ENCODE results near the gene LYZL2. TPM values are rescaled to one million over a fixed set of nuclear protein-coding genes. Genes with fewer than 3 reads are reported as not detected.
"Not testable (repeated sequence)": the region's sequence is repeated elsewhere in the genome, so short reads cannot be mapped to it uniquely, and the experiment has no call there.

The LYZL2 gene
- total and polyA plus RNA-seq, 2 donors (not counting 1 experiment from before 2014, with no cell fraction given) = not detected

DNA sequence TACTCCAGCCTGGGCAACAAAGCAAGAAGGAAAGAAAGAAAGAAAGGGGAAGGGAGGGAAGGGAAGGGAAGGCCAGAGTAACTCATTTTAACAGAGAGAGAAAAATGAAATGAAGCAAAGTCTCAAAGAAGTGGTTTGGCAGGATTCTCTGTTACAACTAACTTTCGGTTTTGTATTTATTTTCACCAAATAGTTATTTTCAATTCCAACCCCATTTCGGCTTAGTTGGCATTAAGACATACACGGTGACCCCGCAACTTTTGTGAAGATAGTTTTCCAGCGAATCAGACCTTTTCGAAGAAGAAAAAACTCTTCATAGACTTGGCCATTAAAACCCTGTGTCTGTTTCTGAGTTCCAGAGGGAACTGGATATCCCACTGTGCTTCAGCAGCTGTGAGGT, 45.2 kb upstream of the LYZL2 start:
- Histone ChIP-seq H4K20me1 (ENCODE audit: control insufficient read depth, extremely low read depth, insufficient read depth, low read length) (no peaks in the 10 kb centered on the region), H2AFZ (ENCODE audit: low read length) (peak overlapping the region; percentile 21), H3K27me3 (ENCODE audit: control insufficient read depth, insufficient read depth, low read length) (no peaks in the 10 kb centered on the region), H3K79me2 (ENCODE audit: control insufficient read depth, insufficient read depth, low read length) (no peaks in the 10 kb centered on the region), H3K4me1 (ENCODE audit: control insufficient read depth, extremely low read depth, insufficient read depth, low read length) (no peaks in the 10 kb centered on the region), H3K4me2 (ENCODE audit: extremely low read depth, insufficient read depth, low read length) (peak overlapping the region; percentile 62), H3K9ac (ENCODE audit: insufficient read depth, low read length) (no peak overlapping the region), H3K27ac (ENCODE audit: insufficient read depth, low read length) (no peak overlapping the region), H3K9me3 (ENCODE audit: control insufficient read depth, insufficient read depth, low read depth, low read length) (no peaks in the 10 kb centered on the region), H3K36me3 (ENCODE audit: control insufficient read depth, insufficient read depth, low read length) (no peaks in the 10 kb centered on the region), H3K4me3 (replicated peaks in 1 of 4; ENCODE audit: control extremely low read depth in 1 of 4, insufficient read depth in 1 of 4, low read depth in 3 of 4, low read length in 4 of 4) (peak overlapping the region in 1 of 4 experiments; percentile 3)
- TF ChIP-seq EZH2 (IDR thresholded peaks at IDR 0.05; ENCODE audit: low read length, missing control alignments) = no peak
- TF ChIP-seq, protein P1, sequence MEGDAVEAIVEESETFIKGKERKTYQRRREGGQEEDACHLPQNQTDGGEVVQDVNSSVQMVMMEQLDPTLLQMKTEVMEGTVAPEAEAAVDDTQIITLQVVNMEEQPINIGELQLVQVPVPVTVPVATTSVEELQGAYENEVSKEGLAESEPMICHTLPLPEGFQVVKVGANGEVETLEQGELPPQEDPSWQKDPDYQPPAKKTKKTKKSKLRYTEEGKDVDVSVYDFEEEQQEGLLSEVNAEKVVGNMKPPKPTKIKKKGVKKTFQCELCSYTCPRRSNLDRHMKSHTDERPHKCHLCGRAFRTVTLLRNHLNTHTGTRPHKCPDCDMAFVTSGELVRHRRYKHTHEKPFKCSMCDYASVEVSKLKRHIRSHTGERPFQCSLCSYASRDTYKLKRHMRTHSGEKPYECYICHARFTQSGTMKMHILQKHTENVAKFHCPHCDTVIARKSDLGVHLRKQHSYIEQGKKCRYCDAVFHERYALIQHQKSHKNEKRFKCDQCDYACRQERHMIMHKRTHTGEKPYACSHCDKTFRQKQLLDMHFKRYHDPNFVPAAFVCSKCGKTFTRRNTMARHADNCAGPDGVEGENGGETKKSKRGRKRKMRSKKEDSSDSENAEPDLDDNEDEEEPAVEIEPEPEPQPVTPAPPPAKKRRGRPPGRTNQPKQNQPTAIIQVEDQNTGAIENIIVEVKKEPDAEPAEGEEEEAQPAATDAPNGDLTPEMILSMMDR (conservative IDR thresholded peaks at IDR 0.05 in 1 of 2, IDR thresholded peaks at IDR 0.05 in 1 of 2; ENCODE audit: low read depth in 1 of 2, low read length in 2 of 2) = no peak
- peak in 1 of 2 donors; percentile 23 for DNase-seq (ENCODE audit: low read depth in 2 of 2)

DNA sequence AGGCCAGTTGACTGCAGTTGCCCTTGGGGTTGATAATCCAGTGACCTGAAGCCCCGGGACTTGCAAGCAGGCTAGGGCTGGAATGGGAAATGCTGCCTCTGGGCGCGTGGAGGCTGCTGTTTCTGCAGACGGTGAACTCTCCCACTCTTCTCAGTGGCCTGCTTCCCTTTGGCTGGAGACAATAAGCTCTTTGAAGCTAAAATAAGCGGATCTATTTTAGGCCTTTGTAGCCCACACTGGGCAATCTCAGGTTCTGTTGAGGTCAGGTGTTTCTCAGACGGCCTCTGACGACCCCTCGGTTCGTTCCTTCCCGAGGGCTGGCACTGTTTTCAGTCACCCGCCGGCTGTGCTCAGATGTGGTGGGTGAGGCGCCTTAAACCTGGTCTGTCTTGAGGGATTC, 43.7 kb upstream of the LYZL2 start:
- not testable (repeated sequence) for H3K4me3 ChIP-seq (replicated peaks in 1 of 4; ENCODE audit: control extremely low read depth in 1 of 4, insufficient read depth in 1 of 4, low read depth in 3 of 4, low read length in 4 of 4); H3K4me1 ChIP-seq (ENCODE audit: control insufficient read depth, extremely low read depth, insufficient read depth, low read length); H2AFZ ChIP-seq (ENCODE audit: low read length); H3K9me3 ChIP-seq (ENCODE audit: control insufficient read depth, insufficient read depth, low read depth, low read length); H3K27ac ChIP-seq (ENCODE audit: insufficient read depth, low read length); H3K4me2 ChIP-seq (ENCODE audit: extremely low read depth, insufficient read depth, low read length); H3K79me2 ChIP-seq (ENCODE audit: control insufficient read depth, insufficient read depth, low read length); H3K9ac ChIP-seq (ENCODE audit: insufficient read depth, low read length); H4K20me1 ChIP-seq (ENCODE audit: control insufficient read depth, extremely low read depth, insufficient read depth, low read length); DNase-seq (ENCODE audit: low read depth in 2 of 2); H3K27me3 ChIP-seq (ENCODE audit: control insufficient read depth, insufficient read depth, low read length); H3K36me3 ChIP-seq (ENCODE audit: control insufficient read depth, insufficient read depth, low read length)

DNA sequence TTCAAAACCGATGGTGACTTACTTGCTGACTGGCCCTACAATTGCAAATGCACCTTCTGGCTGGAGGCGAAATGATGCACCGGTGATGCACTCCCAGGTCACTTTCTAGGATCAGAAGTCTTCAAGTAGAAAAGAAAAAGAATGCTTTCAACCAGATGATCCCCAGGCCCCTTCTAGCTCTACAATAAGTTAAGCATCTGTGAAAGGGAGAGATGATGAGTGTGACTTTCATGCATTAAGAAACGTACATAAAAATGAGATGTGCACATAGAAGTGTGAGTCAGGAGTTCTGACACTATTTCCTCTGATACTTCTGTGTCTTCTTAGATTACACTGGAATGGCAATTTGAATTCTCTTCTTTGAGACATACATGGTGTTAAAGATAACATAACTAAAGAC, 42.8 kb upstream of the LYZL2 start:
- not testable (repeated sequence) for DNase-seq (ENCODE audit: low read depth in 2 of 2); H3K27me3 ChIP-seq (ENCODE audit: control insufficient read depth, insufficient read depth, low read length); H3K36me3 ChIP-seq (ENCODE audit: control insufficient read depth, insufficient read depth, low read length); H3K79me2 ChIP-seq (ENCODE audit: control insufficient read depth, insufficient read depth, low read length); H3K9me3 ChIP-seq (ENCODE audit: control insufficient read depth, insufficient read depth, low read depth, low read length); H4K20me1 ChIP-seq (ENCODE audit: control insufficient read depth, extremely low read depth, insufficient read depth, low read length); H2AFZ ChIP-seq (ENCODE audit: low read length); H3K4me2 ChIP-seq (ENCODE audit: extremely low read depth, insufficient read depth, low read length); H3K9ac ChIP-seq (ENCODE audit: insufficient read depth, low read length); H3K27ac ChIP-seq (ENCODE audit: insufficient read depth, low read length); H3K4me1 ChIP-seq (ENCODE audit: control insufficient read depth, extremely low read depth, insufficient read depth, low read length); H3K4me3 ChIP-seq (replicated peaks in 1 of 4; ENCODE audit: control extremely low read depth in 1 of 4, insufficient read depth in 1 of 4, low read depth in 3 of 4, low read length in 4 of 4)

DNA sequence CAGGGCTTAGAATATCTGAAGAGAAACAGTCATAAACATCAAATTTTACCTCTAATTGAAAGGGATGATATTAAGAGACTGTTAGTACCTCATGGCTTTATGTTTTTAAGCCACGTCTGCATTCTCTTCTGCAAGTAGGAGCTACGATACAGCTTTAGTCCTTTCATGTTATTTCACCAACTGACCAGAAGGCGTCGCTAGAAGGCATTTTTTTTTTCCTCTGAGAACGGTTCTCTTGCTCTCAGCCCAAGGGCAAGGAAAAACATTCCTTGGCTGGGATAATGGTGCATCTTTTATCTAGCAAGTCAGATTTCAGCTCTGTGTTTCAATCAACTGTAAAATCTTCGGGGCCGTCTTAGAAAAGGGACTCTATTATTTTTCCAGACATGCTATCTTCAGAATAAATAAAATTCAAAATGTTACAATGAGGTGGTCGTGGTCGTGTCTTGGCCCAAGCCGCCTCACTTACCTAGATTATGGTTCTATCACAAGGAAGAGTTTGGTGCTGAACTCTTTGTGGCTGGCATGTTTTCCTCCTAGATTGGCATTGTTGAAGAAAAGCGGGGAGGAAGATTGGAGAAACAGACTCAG, 41.6 kb upstream of the LYZL2 start:
- no peaks in the 10 kb centered on the region for H3K36me3 ChIP-seq (ENCODE audit: control insufficient read depth, insufficient read depth, low read length)

DNA sequence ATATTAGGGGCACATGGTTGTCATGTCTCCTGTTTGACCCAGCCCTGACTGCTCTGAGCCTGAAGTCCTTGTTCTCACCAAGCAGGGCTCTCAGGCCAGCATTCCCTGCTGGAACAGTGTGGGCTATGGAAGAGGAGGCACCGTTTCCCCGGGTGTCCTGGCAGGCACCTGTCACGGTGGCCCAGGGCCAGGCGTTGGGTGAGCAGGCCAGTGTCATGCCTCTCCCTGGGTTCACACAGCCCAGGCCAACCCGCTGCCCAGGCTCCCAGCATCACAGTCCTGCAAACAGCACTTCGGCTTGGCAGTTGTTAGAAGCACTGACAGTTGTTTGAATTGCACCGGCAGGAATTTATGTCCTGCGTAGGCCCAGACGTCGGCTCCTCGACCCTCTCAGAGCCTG, 38.4 kb upstream of the LYZL2 start:
- H3K27ac ChIP-seq (ENCODE audit: insufficient read depth, low read length); H4K20me1 ChIP-seq (ENCODE audit: control insufficient read depth, extremely low read depth, insufficient read depth, low read length); H3K4me3 ChIP-seq (replicated peaks in 1 of 4; ENCODE audit: control extremely low read depth in 1 of 4, insufficient read depth in 1 of 4, low read depth in 3 of 4, low read length in 4 of 4); DNase-seq (ENCODE audit: low read depth in 2 of 2); H3K4me2 ChIP-seq (ENCODE audit: extremely low read depth, insufficient read depth, low read length); H3K4me1 ChIP-seq (ENCODE audit: control insufficient read depth, extremely low read depth, insufficient read depth, low read length); H3K9ac ChIP-seq (ENCODE audit: insufficient read depth, low read length); H3K36me3 ChIP-seq (ENCODE audit: control insufficient read depth, insufficient read depth, low read length); H3K79me2 ChIP-seq (ENCODE audit: control insufficient read depth, insufficient read depth, low read length); H3K27me3 ChIP-seq (ENCODE audit: control insufficient read depth, insufficient read depth, low read length); H3K9me3 ChIP-seq (ENCODE audit: control insufficient read depth, insufficient read depth, low read depth, low read length); H2AFZ ChIP-seq (ENCODE audit: low read length): not testable (repeated sequence)

More for the DNA sequence above, 41.6 kb upstream of the LYZL2 start:
- peak overlapping the region; percentile 71 for H2AFZ ChIP-seq (ENCODE audit: low read length)
- no peak overlapping the region for H3K9ac ChIP-seq (ENCODE audit: insufficient read depth, low read length)
- H3K9me3 ChIP-seq (ENCODE audit: control insufficient read depth, insufficient read depth, low read depth, low read length) = no peaks in the 10 kb centered on the region
- no peaks in the 10 kb centered on the region for H3K79me2 ChIP-seq (ENCODE audit: control insufficient read depth, insufficient read depth, low read length)
- H4K20me1 ChIP-seq (ENCODE audit: control insufficient read depth, extremely low read depth, insufficient read depth, low read length) = no peaks in the 10 kb centered on the region
- H3K27me3 ChIP-seq (ENCODE audit: control insufficient read depth, insufficient read depth, low read length) = no peaks in the 10 kb centered on the region
- peak overlapping the region; percentile 78 for H3K4me2 ChIP-seq (ENCODE audit: extremely low read depth, insufficient read depth, low read length)
- TF ChIP-seq, protein P1 (conservative IDR thresholded peaks at IDR 0.05 in 1 of 2, IDR thresholded peaks at IDR 0.05 in 1 of 2; ENCODE audit: low read depth in 1 of 2, low read length in 2 of 2) = peak; percentile 80
- TF ChIP-seq EZH2 (IDR thresholded peaks at IDR 0.05; ENCODE audit: low read length, missing control alignments) = no peak
- peak overlapping the region in 3 of 4 experiments; percentile 18 to 33 (median 20) for H3K4me3 ChIP-seq (replicated peaks in 1 of 4; ENCODE audit: control extremely low read depth in 1 of 4, insufficient read depth in 1 of 4, low read depth in 3 of 4, low read length in 4 of 4)
- H3K27ac ChIP-seq (ENCODE audit: insufficient read depth, low read length) = no peak overlapping the region
- no peaks in the 10 kb centered on the region for H3K4me1 ChIP-seq (ENCODE audit: control insufficient read depth, extremely low read depth, insufficient read depth, low read length)
- peak; percentile 64 to 85 for DNase-seq (ENCODE audit: low read depth in 2 of 2)
